Testis (tissue), 2 donors: ENCODE results near the gene TRAT1.

ENCODE experiments used
- POLR2A ChIP-seq: fragments of 450-650 bp; IDR thresholded peaks from one replicate; pipeline ENCODE4 v1.6.1; 2017; ENCODE audit warnings: antibody characterized with exemption, mild to moderate bottlenecking, moderate library complexity
- TF ChIP-seq, protein P1 (sequence below), 3 experiments: fragments of 450-650 bp in 2 of 3; fragments of 200-600 bp in 1 of 3; sonication (generic) in 1 of 3; IDR thresholded peaks; one replicate each; pipeline ENCODE4 v1.5.1; 2016 to 2019; ENCODE audit warnings: antibody characterized with exemption in 3 of 3, mild to moderate bottlenecking in 2 of 3, moderate library complexity in 1 of 3

DNA sequence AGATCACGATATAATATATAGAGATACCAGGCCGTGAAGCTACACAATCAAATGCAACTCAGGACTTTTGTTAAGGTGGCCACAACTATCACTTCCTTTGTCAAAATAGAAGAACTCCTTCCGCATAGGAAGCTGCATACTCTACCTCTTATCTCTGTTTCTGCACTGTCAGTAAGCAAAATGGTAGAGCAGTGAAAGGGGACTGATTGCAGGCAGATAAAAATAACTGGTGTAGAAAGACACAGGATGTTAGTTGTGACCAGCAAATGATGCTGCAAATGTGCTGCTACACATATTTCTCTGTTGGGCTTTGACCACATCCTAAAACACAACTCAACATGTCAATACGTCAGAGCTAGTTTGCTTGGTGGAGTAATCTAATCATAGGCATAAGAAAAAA lies 16.3 kb upstream of the TRAT1 start:
- TF ChIP-seq, protein P1, sequence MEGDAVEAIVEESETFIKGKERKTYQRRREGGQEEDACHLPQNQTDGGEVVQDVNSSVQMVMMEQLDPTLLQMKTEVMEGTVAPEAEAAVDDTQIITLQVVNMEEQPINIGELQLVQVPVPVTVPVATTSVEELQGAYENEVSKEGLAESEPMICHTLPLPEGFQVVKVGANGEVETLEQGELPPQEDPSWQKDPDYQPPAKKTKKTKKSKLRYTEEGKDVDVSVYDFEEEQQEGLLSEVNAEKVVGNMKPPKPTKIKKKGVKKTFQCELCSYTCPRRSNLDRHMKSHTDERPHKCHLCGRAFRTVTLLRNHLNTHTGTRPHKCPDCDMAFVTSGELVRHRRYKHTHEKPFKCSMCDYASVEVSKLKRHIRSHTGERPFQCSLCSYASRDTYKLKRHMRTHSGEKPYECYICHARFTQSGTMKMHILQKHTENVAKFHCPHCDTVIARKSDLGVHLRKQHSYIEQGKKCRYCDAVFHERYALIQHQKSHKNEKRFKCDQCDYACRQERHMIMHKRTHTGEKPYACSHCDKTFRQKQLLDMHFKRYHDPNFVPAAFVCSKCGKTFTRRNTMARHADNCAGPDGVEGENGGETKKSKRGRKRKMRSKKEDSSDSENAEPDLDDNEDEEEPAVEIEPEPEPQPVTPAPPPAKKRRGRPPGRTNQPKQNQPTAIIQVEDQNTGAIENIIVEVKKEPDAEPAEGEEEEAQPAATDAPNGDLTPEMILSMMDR (IDR thresholded peaks at IDR 0.05), result no peak
- TF ChIP-seq POLR2A, result no peak
